Duodenal mucosa (tissue), 2 donors: ENCODE results near the gene OR5M11.
"Not testable (repeated sequence)": the region's sequence is repeated elsewhere in the genome, so short reads cannot be mapped to it uniquely, and the experiment has no call there.

Experiments
- H3K27ac ChIP-seq: one replicate; pipeline ENCODE4 v1.7.0; 2013; ENCODE audit warnings: low read depth, low read length
- H3K27me3 ChIP-seq, 2 donors: one replicate each; pipeline ENCODE4 v1.7.0; 2013; ENCODE audit warnings: low read length in 2 of 2, control low read depth in 1 of 2; ENCODE audit not compliant: insufficient read depth in 2 of 2, control insufficient read depth in 1 of 2
- H3K36me3 ChIP-seq, 2 donors: one replicate each; pipeline ENCODE4 v1.7.0; 2013; ENCODE audit warnings: low read length in 2 of 2, control low read depth in 1 of 2; ENCODE audit not compliant: insufficient read depth in 2 of 2, control insufficient read depth in 1 of 2
- H3K4me1 ChIP-seq, 2 donors: one replicate each; pipeline ENCODE4 v1.7.0; 2013; ENCODE audit warnings: low read length in 2 of 2, control low read depth in 1 of 2; ENCODE audit not compliant: insufficient read depth in 2 of 2, control insufficient read depth in 1 of 2
- H3K4me3 ChIP-seq, 2 donors: one replicate each; pipeline ENCODE4 v1.7.0; 2013; ENCODE audit warnings: low read length in 2 of 2, low read depth in 1 of 2
- H3K9ac ChIP-seq, 2 donors: one replicate each; pipeline ENCODE4 v1.7.0; 2013; ENCODE audit warnings: low read length in 2 of 2, low read depth in 1 of 2
- H3K9me3 ChIP-seq, 2 donors: one replicate each; pipeline ENCODE4 v1.7.0; 2013; ENCODE audit warnings: low read length in 2 of 2, control low read depth in 1 of 2; ENCODE audit not compliant: control insufficient read depth in 1 of 2

Gene OR5M11

GRCh38 chr11:56543157-56543556 is at the start of gene OR5M11:
OR5M11 (minus strand) TSS chr11:56543257; CDS start chr11:56543257, 0 bp downstream.
- H3K9ac ChIP-seq: no peak within 1 kb of the TSS
- H3K9me3 ChIP-seq: peaks cover 6 to 11% of the 10 kb centered on the region in 2 donors
- H3K27me3 ChIP-seq: no peaks in the 10 kb centered on the region

DNA sequence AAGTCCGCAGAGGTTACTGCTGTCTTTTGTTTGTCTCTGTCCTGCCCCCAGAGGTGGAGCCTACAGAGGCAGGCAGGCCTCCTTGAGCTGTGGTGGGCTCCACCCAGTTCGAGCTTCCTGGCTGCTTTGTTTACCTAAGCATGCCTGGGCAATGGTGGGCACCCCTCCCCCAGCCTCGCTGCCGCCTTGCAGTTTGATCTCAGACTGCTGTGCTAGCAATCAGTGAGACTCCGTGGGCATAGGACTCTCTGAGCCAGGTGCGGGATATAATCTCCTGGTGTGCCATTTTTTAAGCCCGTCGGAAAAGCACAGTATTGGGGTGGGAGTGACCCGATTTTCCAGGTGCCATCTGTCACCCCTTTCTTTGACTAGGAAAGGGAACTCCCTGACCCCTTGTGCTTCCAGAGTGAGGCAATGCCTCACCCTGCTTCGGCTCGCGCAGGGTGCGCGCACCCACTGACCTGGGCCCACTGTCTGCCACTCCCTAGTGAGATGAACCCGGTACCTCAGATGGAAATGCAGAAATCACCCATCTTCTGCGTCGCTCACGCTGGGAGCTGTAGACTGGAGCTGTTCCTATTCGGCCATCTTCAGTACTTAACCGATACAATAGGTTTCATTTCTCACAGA is 49.1 kb upstream of the OR5M11 start:
- not testable (repeated sequence) for H3K4me1 ChIP-seq, H3K9ac ChIP-seq, H3K4me3 ChIP-seq, H3K27ac ChIP-seq, H3K9me3 ChIP-seq, H3K36me3 ChIP-seq, H3K27me3 ChIP-seq

More at GRCh38 chr11:56543157-56543556, at the start of gene OR5M11:
- no peaks in the 10 kb centered on the region for H3K36me3 ChIP-seq
- no peak within 1 kb of the TSS for H3K27ac ChIP-seq
- H3K4me3 ChIP-seq: no peak within 1 kb of the TSS
- H3K4me1 ChIP-seq: no peaks in the 10 kb centered on the region

GRCh38 chr11:56577621-56578020 is 34.6 kb upstream of the OR5M11 start, which contains the start of gene OR5M10:
OR5M10 (minus strand) TSS chr11:56577721; CDS start chr11:56577721, 0 bp downstream.
- Histone ChIP-seq H3K27ac (no peak within 1 kb of the TSS), H3K4me3 (no peak within 1 kb of the TSS), H3K36me3 (no peaks in the 10 kb centered on the region), H3K4me1 (no peaks in the 10 kb centered on the region), H3K9me3 (peaks cover 0 to 7% of the 10 kb centered on the region in 2 donors), H3K27me3 (no peaks in the 10 kb centered on the region), H3K9ac (no peak within 1 kb of the TSS)

- H3K9ac ChIP-seq: no peak overlapping the region
Observed at GRCh38 chr11:56558574-56558973, 15.5 kb upstream of the OR5M11 start.

GRCh38 chr11:56554691-56555090 is 11.6 kb upstream of the OR5M11 start:
- not testable (repeated sequence) for H3K9me3 ChIP-seq, H3K27me3 ChIP-seq, H3K36me3 ChIP-seq, H3K4me3 ChIP-seq, H3K27ac ChIP-seq, H3K4me1 ChIP-seq, H3K9ac ChIP-seq

More at GRCh38 chr11:56558574-56558973, 15.5 kb upstream of the OR5M11 start:
- no peak overlapping the region for H3K4me3 ChIP-seq
- H3K27ac ChIP-seq: no peak overlapping the region
- no peaks in the 10 kb centered on the region for H3K4me1 ChIP-seq
- no peaks in the 10 kb centered on the region for H3K27me3 ChIP-seq
- H3K36me3 ChIP-seq: no peaks in the 10 kb centered on the region
- no peaks in the 10 kb centered on the region for H3K9me3 ChIP-seq

- Histone ChIP-seq H3K9me3 (peaks cover 6 to 7% of the 10 kb centered on the region in 2 donors), H3K4me1 (no peaks in the 10 kb centered on the region), H3K9ac (no peak overlapping the region), H3K27ac (no peak overlapping the region), H3K36me3 (no peaks in the 10 kb centered on the region), H3K4me3 (no peak overlapping the region), H3K27me3 (no peaks in the 10 kb centered on the region)
Observed at GRCh38 chr11:56545531-56545930, 2.5 kb upstream of the OR5M11 start.

- no peaks in the 10 kb centered on the region for H3K27me3 ChIP-seq
- peaks cover 6 to 11% of the 10 kb centered on the region in 2 donors for H3K9me3 ChIP-seq
- no peaks in the 10 kb centered on the region for H3K4me1 ChIP-seq
- no peak overlapping the region for H3K4me3 ChIP-seq
- no peak overlapping the region for H3K9ac ChIP-seq
- no peak overlapping the region for H3K27ac ChIP-seq
- no peaks in the 10 kb centered on the region for H3K36me3 ChIP-seq
Observed at GRCh38 chr11:56543739-56544138, 682 bp upstream of the OR5M11 start.

DNA sequence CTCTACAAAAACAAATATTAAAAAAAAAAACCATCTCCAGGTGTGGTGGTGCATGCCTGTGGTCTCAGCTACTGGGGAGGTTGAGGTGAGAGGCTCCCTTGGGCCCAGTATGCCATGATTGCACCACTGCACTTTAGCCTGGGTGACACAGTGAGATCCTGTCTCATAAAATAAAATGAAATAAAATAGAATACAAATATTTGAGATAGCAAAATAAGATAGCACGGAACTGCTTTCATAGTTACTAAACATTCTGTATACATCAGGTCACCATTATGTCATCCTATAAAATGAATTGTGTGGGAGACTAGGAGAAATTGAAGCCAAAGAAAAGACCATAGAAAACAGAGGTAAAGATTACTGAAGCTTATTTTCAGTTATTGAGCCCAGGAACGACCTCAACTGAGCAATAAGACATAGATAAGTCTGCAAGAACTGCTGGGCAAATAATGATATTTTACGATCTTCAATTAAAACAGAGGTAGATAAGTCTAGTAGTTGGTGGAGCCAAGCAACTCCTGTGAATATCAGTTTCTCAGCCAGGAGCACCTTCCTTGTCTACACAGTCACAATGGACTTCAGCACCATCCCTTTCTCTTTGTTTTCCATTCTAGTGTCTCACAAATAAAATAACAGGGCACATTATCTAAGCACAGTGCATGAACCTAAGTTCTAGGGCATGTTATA is 9.9 kb downstream of the OR5M11 start:
- H3K4me3 ChIP-seq: no peak overlapping the region
- H3K27me3 ChIP-seq: no peaks in the 10 kb centered on the region

GRCh38 chr11:56531856-56532255 is 11.2 kb downstream of the OR5M11 start:
- Histone ChIP-seq H3K27me3 (no peaks in the 10 kb centered on the region), H3K4me1 (no peaks in the 10 kb centered on the region), H3K27ac (no peak overlapping the region), H3K36me3 (no peaks in the 10 kb centered on the region), H3K9me3 (no peaks in the 10 kb centered on the region), H3K9ac (no peak overlapping the region), H3K4me3 (no peak overlapping the region)

More for the DNA sequence above, 9.9 kb downstream of the OR5M11 start:
- Histone ChIP-seq H3K27ac (no peak overlapping the region), H3K9ac (no peak overlapping the region), H3K9me3 (no peaks in the 10 kb centered on the region), H3K36me3 (no peaks in the 10 kb centered on the region), H3K4me1 (no peaks in the 10 kb centered on the region)

- H3K4me1 ChIP-seq: no peaks in the 10 kb centered on the region
- H3K9me3 ChIP-seq: peaks cover 0 to 3% of the 10 kb centered on the region in 2 donors
- H3K27ac ChIP-seq: no peak overlapping the region
- H3K4me3 ChIP-seq: no peak overlapping the region
- H3K9ac ChIP-seq: no peak overlapping the region
- H3K36me3 ChIP-seq: no peaks in the 10 kb centered on the region
- no peaks in the 10 kb centered on the region for H3K27me3 ChIP-seq
Observed at GRCh38 chr11:56522008-56522407, 21.0 kb downstream of the OR5M11 start.
